ENCODE measurements around the gene LYZL6.

LYZL6 gene

DNA sequence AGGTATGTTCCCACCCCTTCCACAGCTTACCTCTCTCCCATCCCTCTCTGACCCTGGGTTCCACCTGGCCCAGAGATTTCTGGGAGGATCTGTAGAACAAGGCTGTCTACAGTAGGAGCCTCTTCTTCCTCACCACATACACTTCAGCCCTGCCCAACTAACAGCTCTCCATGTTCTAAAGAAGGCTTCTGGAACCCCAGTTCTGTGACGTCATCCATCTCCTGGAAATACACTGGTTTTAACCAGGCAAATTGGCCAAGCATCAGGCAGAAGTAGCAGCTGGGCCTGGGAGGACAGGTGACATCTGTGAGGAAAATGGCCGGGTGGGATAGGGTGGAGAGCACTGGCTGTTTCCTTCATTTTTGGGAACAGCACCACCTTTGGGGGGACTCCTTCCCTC is at the start of gene LYZL6:
Gene LYZL6, minus strand, starts transcription at position 177 of the 400 bp plus-strand sequence. CDS start 4,357 bp downstream, outside the sequence.
- H3K79me2 ChIP-seq (ENCODE audit: insufficient read depth, low read length): no peaks in the 10 kb centered on the region
- no peak within 1 kb of the TSS for H3K4me2 ChIP-seq (ENCODE audit: low read length)
- H2AFZ ChIP-seq (ENCODE audit: low read length): no peak within 1 kb of the TSS
- H3K4me1 ChIP-seq (ENCODE audit: insufficient read depth, low read length, severe bottlenecking): no peaks in the 10 kb centered on the region
- no peak for TF ChIP-seq EZH2 (IDR thresholded peaks at IDR 0.05; ENCODE audit: borderline replicate concordance, low read length)
- no peak for TF ChIP-seq CTCF (IDR thresholded peaks at IDR 0.05; ENCODE audit: low read length)
- no peaks in the 10 kb centered on the region for H3K9me2 ChIP-seq (ENCODE audit: low read depth, low read length)
- no peaks in the 10 kb centered on the region for H3K36me3 ChIP-seq (ENCODE audit: insufficient read depth, low read length)
- no peaks in the 10 kb centered on the region for H3K9me3 ChIP-seq (ENCODE audit: low read length)
- no peak within 1 kb of the TSS for H3K9ac ChIP-seq (ENCODE audit: low read length)
- no peaks in the 10 kb centered on the region for H3K27me3 ChIP-seq (ENCODE audit: insufficient read depth, low read length)
- no peak within 1 kb of the TSS for H3K27ac ChIP-seq (ENCODE audit: low read depth, low read length, poor library complexity, severe bottlenecking)
- no peaks in the 10 kb centered on the region for H3F3A ChIP-seq (ENCODE audit: insufficient read depth, low read length)
- no peaks in the 10 kb centered on the region for H4K20me1 ChIP-seq (ENCODE audit: insufficient read depth, low read length)
- no peak within 1 kb of the TSS for H3K4me3 ChIP-seq (ENCODE audit: low read depth, low read length, poor library complexity, severe bottlenecking)

GRCh38 chr17:35991075-35991474 is 47.6 kb upstream of the LYZL6 start:
- no peaks in the 10 kb centered on the region for H4K20me1 ChIP-seq (ENCODE audit: insufficient read depth, low read length)
- no peak overlapping the region for H3K4me2 ChIP-seq (ENCODE audit: low read length)
- no peaks in the 10 kb centered on the region for H3K79me2 ChIP-seq (ENCODE audit: insufficient read depth, low read length)
- no peaks in the 10 kb centered on the region for H3F3A ChIP-seq (ENCODE audit: insufficient read depth, low read length)
- no peak overlapping the region for H2AFZ ChIP-seq (ENCODE audit: low read length)
- H3K4me3 ChIP-seq (ENCODE audit: low read depth, low read length, poor library complexity, severe bottlenecking): no peak overlapping the region
- H3K27me3 ChIP-seq (ENCODE audit: insufficient read depth, low read length): no peaks in the 10 kb centered on the region
- no peak overlapping the region for H3K27ac ChIP-seq (ENCODE audit: low read depth, low read length, poor library complexity, severe bottlenecking)
- no peak overlapping the region for H3K9ac ChIP-seq (ENCODE audit: low read length)
- H3K4me1 ChIP-seq (ENCODE audit: insufficient read depth, low read length, severe bottlenecking): no peaks in the 10 kb centered on the region
- TF ChIP-seq CTCF (IDR thresholded peaks at IDR 0.05; ENCODE audit: low read length) (no peak), EZH2 (IDR thresholded peaks at IDR 0.05; ENCODE audit: borderline replicate concordance, low read length) (no peak)
- no peaks in the 10 kb centered on the region for H3K9me2 ChIP-seq (ENCODE audit: low read depth, low read length)
- H3K36me3 ChIP-seq (ENCODE audit: insufficient read depth, low read length): no peaks in the 10 kb centered on the region
- H3K9me3 ChIP-seq (ENCODE audit: low read length): 0 out of 2 replicates have a peak, but pooled peaks cover 3% of the 10 kb centered on the region

GRCh38 chr17:35988164-35988563 is 44.7 kb upstream of the LYZL6 start:
- no peaks in the 10 kb centered on the region for H3K4me1 ChIP-seq (ENCODE audit: insufficient read depth, low read length, severe bottlenecking)
- no peaks in the 10 kb centered on the region for H3K36me3 ChIP-seq (ENCODE audit: insufficient read depth, low read length)
- no peaks in the 10 kb centered on the region for H4K20me1 ChIP-seq (ENCODE audit: insufficient read depth, low read length)
- H3K27me3 ChIP-seq (ENCODE audit: insufficient read depth, low read length): no peaks in the 10 kb centered on the region
- H3K79me2 ChIP-seq (ENCODE audit: insufficient read depth, low read length): no peaks in the 10 kb centered on the region
- no peak overlapping the region for H3K4me2 ChIP-seq (ENCODE audit: low read length)
- no peak overlapping the region for H2AFZ ChIP-seq (ENCODE audit: low read length)
- H3K9ac ChIP-seq (ENCODE audit: low read length): no peak overlapping the region
- no peak overlapping the region for H3K27ac ChIP-seq (ENCODE audit: low read depth, low read length, poor library complexity, severe bottlenecking)
- TF ChIP-seq EZH2 (IDR thresholded peaks at IDR 0.05; ENCODE audit: borderline replicate concordance, low read length): no peak
- TF ChIP-seq CTCF (IDR thresholded peaks at IDR 0.05; ENCODE audit: low read length): no peak
- H3K4me3 ChIP-seq (ENCODE audit: low read depth, low read length, poor library complexity, severe bottlenecking): no peak overlapping the region
- no peaks in the 10 kb centered on the region for H3F3A ChIP-seq (ENCODE audit: insufficient read depth, low read length)
- H3K9me3 ChIP-seq (ENCODE audit: low read length): no peaks in the 10 kb centered on the region
- no peaks in the 10 kb centered on the region for H3K9me2 ChIP-seq (ENCODE audit: low read depth, low read length)

Data from OCI-LY1 (cell line).